ENCODE data around the gene CYLD. TPM values are rescaled to one million over a fixed set of nuclear protein-coding genes. Genes with fewer than 3 reads are reported as not detected.

Gene CYLD
- total RNA-seq, 2 donors from 2014 or later: 194 to 222 TPM

- Mint-ChIP-seq H3K27me3 (ENCODE audit: low read depth) (no peaks in the 10 kb centered on the region), H3K9me3 (peaks cover 1 to 2% of the 10 kb centered on the region in 2 donors), H3K27ac (no peak overlapping the region), H3K4me3 (no peak overlapping the region), H3K4me1 (ENCODE audit: low read depth) (peaks cover 58% of the 10 kb centered on the region), H3K36me3 (ENCODE audit: insufficient read depth in 2 of 2) (peaks cover 6 to 8% of the 10 kb centered on the region in 2 donors)
- no peak for DNase-seq
- ATAC-seq (replicated peaks in 1 of 2): no peak
Observed at GRCh38 chr16:50718061-50718760, 23.7 kb upstream of the CYLD start.

GRCh38 chr16:50718761-50719400, 23.0 kb upstream of the CYLD start:
- Mint-ChIP-seq H3K27ac (no peak overlapping the region), H3K9me3 (peaks cover 2% of the 10 kb centered on the region in 2 donors), H3K4me1 (ENCODE audit: low read depth) (peaks cover 60% of the 10 kb centered on the region), H3K27me3 (ENCODE audit: low read depth) (no peaks in the 10 kb centered on the region), H3K4me3 (no peak overlapping the region), H3K36me3 (ENCODE audit: insufficient read depth in 2 of 2) (peaks cover 10 to 13% of the 10 kb centered on the region in 2 donors)
- DNase-seq (no peak), ATAC-seq (replicated peaks in 1 of 2) (no peak)

- H3K9me3 Mint-ChIP-seq: peaks cover 2 to 5% of the 10 kb centered on the region in 2 donors
- DNase-seq (no peak), ATAC-seq (replicated peaks in 1 of 2) (peak; percentile 40 to 49)
- no peak overlapping the region for H3K4me3 Mint-ChIP-seq
- H3K4me1 Mint-ChIP-seq (ENCODE audit: low read depth): peaks cover 57% of the 10 kb centered on the region
- H3K36me3 Mint-ChIP-seq (ENCODE audit: insufficient read depth in 2 of 2): peaks cover 16 to 20% of the 10 kb centered on the region in 2 donors
- H3K27me3 Mint-ChIP-seq (ENCODE audit: low read depth): no peaks in the 10 kb centered on the region
- H3K27ac Mint-ChIP-seq: peak overlapping the region; percentile 68
Observed at GRCh38 chr16:50719401-50720337, 22.2 kb upstream of the CYLD start.

GRCh38 chr16:50721549-50722404, 20.1 kb upstream of the CYLD start:
- Mint-ChIP-seq H3K4me3 (no peak overlapping the region), H3K27me3 (ENCODE audit: low read depth) (no peaks in the 10 kb centered on the region), H3K27ac (peak overlapping the region; percentile 96), H3K36me3 (ENCODE audit: insufficient read depth in 2 of 2) (peaks cover 16 to 30% of the 10 kb centered on the region in 2 donors), H3K4me1 (ENCODE audit: low read depth) (peaks cover 47% of the 10 kb centered on the region), H3K9me3 (peaks cover 2 to 5% of the 10 kb centered on the region in 2 donors)
- ATAC-seq (replicated peaks in 1 of 2) (peak in 1 of 2 donors; percentile 65), DNase-seq (no peak)

GRCh38 chr16:50722405-50722737, 19.5 kb upstream of the CYLD start:
- H3K4me1 Mint-ChIP-seq (ENCODE audit: low read depth): peaks cover 41% of the 10 kb centered on the region
- peak overlapping the region in 1 of 2 donors; percentile 46 for H3K4me3 Mint-ChIP-seq
- ATAC-seq (replicated peaks in 1 of 2): no peak
- H3K36me3 Mint-ChIP-seq (ENCODE audit: insufficient read depth in 2 of 2): peaks cover 16 to 31% of the 10 kb centered on the region in 2 donors
- no peak for DNase-seq
- H3K27ac Mint-ChIP-seq: peak overlapping the region; percentile 96
- no peaks in the 10 kb centered on the region for H3K27me3 Mint-ChIP-seq (ENCODE audit: low read depth)
- peaks cover 2 to 5% of the 10 kb centered on the region in 2 donors for H3K9me3 Mint-ChIP-seq

GRCh38 chr16:50722960-50723359, 18.9 kb upstream of the CYLD start:
- peaks cover 16 to 31% of the 10 kb centered on the region in 2 donors for H3K36me3 Mint-ChIP-seq (ENCODE audit: insufficient read depth in 2 of 2)

GRCh38 chr16:50724306-50724705, 17.6 kb upstream of the CYLD start:
- Mint-ChIP-seq H3K4me3 (no peak overlapping the region), H3K27ac (peak overlapping the region; percentile 65), H3K9me3 (peaks cover 2 to 7% of the 10 kb centered on the region in 2 donors), H3K4me1 (ENCODE audit: low read depth) (peaks cover 28% of the 10 kb centered on the region), H3K36me3 (ENCODE audit: insufficient read depth in 2 of 2) (peaks cover 21 to 36% of the 10 kb centered on the region in 2 donors), H3K27me3 (ENCODE audit: low read depth) (no peaks in the 10 kb centered on the region)
- DNase-seq (no peak), ATAC-seq (replicated peaks in 1 of 2) (no peak)

More at GRCh38 chr16:50722960-50723359, 18.9 kb upstream of the CYLD start:
- peaks cover 2 to 5% of the 10 kb centered on the region in 2 donors for H3K9me3 Mint-ChIP-seq
- no peaks in the 10 kb centered on the region for H3K27me3 Mint-ChIP-seq (ENCODE audit: low read depth)
- ATAC-seq (replicated peaks in 1 of 2) (no peak), DNase-seq (no peak)
- H3K4me1 Mint-ChIP-seq (ENCODE audit: low read depth): peaks cover 36% of the 10 kb centered on the region
- H3K4me3 Mint-ChIP-seq: peak overlapping the region in 1 of 2 donors; percentile 46
- peak overlapping the region; percentile 96 for H3K27ac Mint-ChIP-seq

- no peak for DNase-seq
- H3K36me3 Mint-ChIP-seq (ENCODE audit: insufficient read depth in 2 of 2): peaks cover 4 to 13% of the 10 kb centered on the region in 2 donors
Observed at GRCh38 chr16:50731130-50731988, 10.5 kb upstream of the CYLD start.

GRCh38 chr16:50731989-50732832, 9.7 kb upstream of the CYLD start:
- H3K27ac Mint-ChIP-seq: peak overlapping the region; percentile 52
- ATAC-seq (replicated peaks in 1 of 2) (no peak), DNase-seq (no peak)
- peaks cover 52% of the 10 kb centered on the region for H3K4me1 Mint-ChIP-seq (ENCODE audit: low read depth)
- H3K36me3 Mint-ChIP-seq (ENCODE audit: insufficient read depth in 2 of 2): peaks cover 4 to 10% of the 10 kb centered on the region in 2 donors
- H3K9me3 Mint-ChIP-seq: peaks cover 1 to 2% of the 10 kb centered on the region in 2 donors
- H3K4me3 Mint-ChIP-seq: peak overlapping the region; percentile 13 to 57
- H3K27me3 Mint-ChIP-seq (ENCODE audit: low read depth): no peaks in the 10 kb centered on the region

More at GRCh38 chr16:50731130-50731988, 10.5 kb upstream of the CYLD start:
- peak; percentile 70 to 78 for ATAC-seq (replicated peaks in 1 of 2)
- H3K4me3 Mint-ChIP-seq: peak overlapping the region; percentile 13 to 34
- H3K27me3 Mint-ChIP-seq (ENCODE audit: low read depth): no peaks in the 10 kb centered on the region
- H3K4me1 Mint-ChIP-seq (ENCODE audit: low read depth): peaks cover 43% of the 10 kb centered on the region
- peaks cover 1 to 2% of the 10 kb centered on the region in 2 donors for H3K9me3 Mint-ChIP-seq
- peak overlapping the region; percentile 52 for H3K27ac Mint-ChIP-seq

- Mint-ChIP-seq H3K4me1 (ENCODE audit: low read depth) (peaks cover 54% of the 10 kb centered on the region), H3K27me3 (ENCODE audit: low read depth) (no peaks in the 10 kb centered on the region), H3K36me3 (ENCODE audit: insufficient read depth in 2 of 2) (peaks cover 4 to 9% of the 10 kb centered on the region in 2 donors), H3K4me3 (no peak overlapping the region), H3K9me3 (peaks cover 1 to 2% of the 10 kb centered on the region in 2 donors), H3K27ac (no peak overlapping the region)
- DNase-seq: no peak
- no peak for ATAC-seq (replicated peaks in 1 of 2)
Observed at GRCh38 chr16:50733468-50733867, 8.4 kb upstream of the CYLD start.
